Activated CD4-positive, alpha-beta T cell treated with anti-CD3 and anti-CD28 coated beads, Interleukin-2, Interleukin-4, amounts not matched to agents 100 ng/mL and 50 ng/mL, durations not matched to agents 16 hours and 8 hours (primary cell): ENCODE measurements around the gene SRPK2.

Experiments used
- DNase-seq: peaks from one replicate; pipeline ENCODE4 v3.0.0-alpha.2; 2020; ENCODE audit warnings: low spot score

Gene SRPK2

DNA sequence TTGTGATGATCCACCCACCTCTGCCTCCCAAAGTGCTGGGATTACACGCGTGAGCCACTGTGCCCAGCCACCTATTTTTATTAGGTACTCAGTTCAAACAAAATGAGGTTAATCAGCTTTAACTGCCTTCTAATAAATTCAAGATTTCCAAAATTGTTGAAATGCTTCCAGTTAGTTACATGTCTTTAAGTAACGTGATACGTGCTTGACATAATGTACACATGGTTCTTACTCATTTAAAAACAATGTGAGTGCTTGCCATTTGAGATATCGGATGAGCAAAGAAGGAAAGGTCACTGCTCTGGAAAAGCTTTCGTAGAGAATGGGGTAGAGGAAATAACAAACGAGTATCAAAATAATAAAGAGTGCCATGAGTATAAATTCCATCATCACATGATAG, 291.1 kb downstream of the SRPK2 start:
- no peak for DNase-seq

DNA sequence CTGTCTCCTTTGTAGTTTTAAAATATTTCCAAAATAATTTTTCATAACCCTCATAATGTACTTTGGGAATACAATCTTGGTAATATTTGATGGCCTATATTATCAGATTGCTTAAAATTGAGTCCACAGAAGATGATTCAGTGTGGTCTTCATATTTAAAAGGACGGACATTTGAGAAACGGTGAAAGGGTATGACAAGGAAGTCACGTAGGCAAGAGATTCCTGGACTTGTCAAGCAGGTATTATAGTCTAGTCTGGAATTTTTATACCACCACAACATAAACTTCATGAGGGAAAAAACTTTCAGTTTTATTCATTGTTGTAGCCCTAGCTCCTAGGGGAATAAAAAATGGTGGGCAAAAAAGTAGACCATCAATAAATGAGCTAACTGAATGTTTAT, 292.4 kb downstream of the SRPK2 start:
- no peak for DNase-seq

DNA sequence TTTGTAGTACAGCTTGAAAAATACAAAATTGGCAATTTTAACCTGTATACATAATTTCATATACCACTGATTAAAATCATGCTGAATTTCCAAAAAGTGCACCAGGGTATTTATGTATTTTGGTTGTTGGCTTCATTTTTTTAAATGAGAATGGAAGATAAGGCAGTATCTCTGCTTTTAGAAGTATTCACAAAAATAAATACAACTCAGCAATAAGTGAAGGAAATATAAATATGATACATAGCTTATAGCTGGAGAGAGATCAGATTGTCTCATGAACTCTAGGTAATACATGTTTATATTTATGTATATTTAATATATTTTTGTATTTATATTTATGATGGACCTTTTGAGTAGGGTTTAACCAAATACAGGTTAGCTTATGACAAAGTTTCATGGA, 293.8 kb downstream of the SRPK2 start:
- no peak for DNase-seq

DNA sequence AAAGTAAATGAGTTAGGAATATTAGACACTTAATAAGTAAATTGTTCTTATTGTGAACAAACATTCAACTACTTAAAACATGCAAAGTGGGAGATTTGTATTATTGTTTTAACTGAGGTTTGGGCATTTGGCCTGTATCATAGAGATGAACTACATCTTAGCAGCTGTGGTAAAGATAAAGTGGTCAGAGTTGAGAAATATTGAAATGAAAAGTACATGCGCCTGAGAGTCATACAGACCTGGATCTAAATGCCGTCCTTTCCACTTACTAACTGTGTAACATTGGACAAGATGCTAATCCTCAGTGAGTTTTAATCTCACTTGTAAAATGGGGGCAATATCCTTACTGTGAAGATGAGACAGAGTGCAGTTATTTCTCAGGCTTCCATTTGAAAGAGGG, 300.3 kb downstream of the SRPK2 start:
- no peak for DNase-seq

DNA sequence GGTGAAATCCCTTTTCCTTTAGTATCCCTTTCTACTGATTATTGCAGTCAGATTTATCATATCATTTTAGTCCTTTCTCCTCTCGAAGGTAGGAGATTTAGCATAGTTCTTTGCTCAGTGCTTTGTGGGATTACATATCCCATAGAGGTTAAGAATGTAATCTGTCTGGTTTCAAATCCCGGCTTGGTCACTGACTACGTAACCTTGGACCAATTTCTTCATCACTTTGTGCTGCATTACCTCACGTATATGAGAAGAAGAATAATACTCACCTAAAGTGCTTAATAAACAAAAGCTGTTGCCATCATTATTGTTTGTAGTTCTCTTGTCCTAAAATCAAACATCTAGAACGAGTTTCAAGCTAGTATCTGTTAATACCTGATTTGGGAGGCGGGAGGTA, 300.7 kb downstream of the SRPK2 start:
- DNase-seq: no peak

DNA sequence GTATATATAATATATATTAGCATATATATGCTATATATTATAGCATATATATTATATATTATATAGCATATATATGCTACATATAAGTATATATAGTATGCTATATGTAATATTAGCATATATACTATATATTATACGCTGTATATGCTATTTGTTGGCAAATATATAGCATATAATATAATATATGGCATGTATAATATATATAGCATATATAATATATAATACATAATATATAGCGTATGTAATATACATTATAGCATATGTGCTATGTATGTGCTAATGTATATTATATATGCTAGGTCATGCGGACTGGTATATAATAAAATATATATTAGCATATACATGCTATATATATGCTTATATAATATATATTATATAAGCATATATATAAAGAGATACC, 301.9 kb downstream of the SRPK2 start:
- no peak for DNase-seq

DNA sequence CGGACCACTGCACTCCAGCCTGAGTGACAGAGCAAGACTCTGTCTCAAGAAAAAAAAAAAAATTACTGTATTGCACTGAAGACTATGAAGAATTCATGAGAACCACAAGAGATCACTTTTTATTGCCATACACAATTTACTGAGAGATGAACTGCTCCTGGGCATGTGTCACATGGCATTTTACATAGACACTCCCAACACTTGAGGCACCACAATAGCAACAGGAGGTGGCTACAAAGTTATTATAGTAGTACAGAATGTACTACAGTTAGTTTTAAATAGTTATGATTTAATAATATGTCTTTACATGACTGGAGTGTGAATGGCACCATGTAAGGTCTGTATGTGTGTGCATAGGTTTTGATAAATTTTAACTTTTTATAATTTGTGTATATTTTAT, 304.1 kb downstream of the SRPK2 start:
- no peak for DNase-seq

DNA sequence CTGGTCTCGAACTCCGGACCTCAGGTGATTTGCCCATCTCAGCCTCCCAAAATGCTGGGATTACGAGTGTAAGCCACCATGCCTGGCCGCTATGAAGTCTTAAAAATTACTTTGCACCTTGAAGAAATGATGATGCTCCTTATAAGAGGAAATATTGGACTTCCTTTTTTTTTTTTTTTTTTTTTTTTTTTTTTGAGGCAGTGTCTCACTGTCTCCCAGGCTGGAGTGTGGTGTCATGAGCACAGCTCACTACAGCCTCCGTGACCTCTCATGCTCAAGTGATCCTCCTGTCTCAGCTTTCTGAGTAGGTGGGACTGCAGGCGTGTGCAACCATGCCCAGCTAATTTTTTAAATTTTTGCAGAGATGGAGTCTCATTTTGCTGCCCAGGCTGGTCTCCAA, 309.4 kb downstream of the SRPK2 start:
- DNase-seq: no peak

DNA sequence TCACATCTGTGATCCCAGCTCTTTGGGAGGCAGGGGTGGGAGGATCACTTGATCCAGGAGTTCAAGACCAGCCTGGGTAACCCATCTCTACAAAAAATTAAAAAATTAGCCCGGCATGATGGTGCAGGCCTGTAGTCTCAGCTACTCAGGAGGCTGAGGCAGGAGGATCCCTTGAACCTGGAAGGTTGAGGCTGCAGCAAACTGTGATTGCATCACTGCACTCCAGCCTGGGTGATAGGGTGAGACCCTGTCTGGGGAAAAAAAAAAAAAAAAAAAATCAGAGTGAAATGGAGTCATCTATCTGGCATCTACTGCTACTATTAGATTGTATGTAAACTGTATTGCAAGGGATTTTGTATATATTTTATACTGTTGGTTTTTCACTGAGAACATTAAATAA, 315.6 kb downstream of the SRPK2 start:
- DNase-seq: no peak

DNA sequence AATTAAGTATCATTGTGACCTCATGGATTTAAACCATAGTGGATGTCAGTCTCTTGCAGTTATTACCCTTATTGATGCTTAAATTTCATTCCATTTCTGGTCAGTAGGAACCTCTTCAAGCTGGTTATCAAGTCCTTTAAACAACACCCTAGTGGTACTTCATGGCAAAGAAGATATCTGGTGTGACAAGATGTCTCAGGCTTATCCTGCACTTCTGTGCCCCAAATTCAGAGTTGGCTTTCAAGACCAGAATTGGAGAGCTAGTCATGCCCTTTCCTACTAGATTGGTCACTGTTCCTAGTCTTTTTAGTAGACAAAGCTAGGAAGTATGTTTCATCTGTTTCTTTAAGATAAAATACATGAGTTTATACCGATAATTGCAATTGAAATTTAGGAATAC, 319.8 kb downstream of the SRPK2 start:
- DNase-seq: no peak

DNA sequence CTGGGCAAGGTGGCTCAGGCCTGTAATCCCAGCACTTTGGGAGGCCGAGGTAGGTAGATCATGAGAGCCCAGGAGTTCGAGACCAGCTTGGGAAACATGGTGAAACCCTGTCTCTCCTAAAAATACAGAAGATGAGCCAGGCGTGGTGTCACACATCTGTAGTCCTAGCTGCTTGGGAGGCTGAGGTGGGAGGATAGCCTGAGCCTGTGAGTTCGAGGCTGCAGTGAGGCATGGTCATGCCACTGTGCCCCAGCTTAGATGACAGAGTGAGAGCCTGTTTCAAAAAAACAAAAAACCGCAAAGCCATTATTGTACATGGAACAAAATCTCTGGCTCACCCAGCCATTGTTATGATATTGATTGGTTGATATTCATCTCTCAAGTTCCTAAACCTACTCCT, 321.0 kb downstream of the SRPK2 start:
- DNase-seq: no peak
